HG03097 (cell line): Measurements from ENCODE around the gene SUGP1.
"Not testable (repeated sequence)": the region's sequence is repeated elsewhere in the genome, so short reads cannot be mapped to it uniquely, and the experiment has no call there.

ENCODE experiments used
- ATAC-seq: cut with Tn5 transposase; IDR thresholded peaks from one replicate; pipeline ENCODE4 v1.9.1; 2021; ENCODE audit not compliant: unreplicated experiment, low FRiP score

The SUGP1 gene, protein sequence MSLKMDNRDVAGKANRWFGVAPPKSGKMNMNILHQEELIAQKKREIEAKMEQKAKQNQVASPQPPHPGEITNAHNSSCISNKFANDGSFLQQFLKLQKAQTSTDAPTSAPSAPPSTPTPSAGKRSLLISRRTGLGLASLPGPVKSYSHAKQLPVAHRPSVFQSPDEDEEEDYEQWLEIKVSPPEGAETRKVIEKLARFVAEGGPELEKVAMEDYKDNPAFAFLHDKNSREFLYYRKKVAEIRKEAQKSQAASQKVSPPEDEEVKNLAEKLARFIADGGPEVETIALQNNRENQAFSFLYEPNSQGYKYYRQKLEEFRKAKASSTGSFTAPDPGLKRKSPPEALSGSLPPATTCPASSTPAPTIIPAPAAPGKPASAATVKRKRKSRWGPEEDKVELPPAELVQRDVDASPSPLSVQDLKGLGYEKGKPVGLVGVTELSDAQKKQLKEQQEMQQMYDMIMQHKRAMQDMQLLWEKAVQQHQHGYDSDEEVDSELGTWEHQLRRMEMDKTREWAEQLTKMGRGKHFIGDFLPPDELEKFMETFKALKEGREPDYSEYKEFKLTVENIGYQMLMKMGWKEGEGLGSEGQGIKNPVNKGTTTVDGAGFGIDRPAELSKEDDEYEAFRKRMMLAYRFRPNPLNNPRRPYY

DNA sequence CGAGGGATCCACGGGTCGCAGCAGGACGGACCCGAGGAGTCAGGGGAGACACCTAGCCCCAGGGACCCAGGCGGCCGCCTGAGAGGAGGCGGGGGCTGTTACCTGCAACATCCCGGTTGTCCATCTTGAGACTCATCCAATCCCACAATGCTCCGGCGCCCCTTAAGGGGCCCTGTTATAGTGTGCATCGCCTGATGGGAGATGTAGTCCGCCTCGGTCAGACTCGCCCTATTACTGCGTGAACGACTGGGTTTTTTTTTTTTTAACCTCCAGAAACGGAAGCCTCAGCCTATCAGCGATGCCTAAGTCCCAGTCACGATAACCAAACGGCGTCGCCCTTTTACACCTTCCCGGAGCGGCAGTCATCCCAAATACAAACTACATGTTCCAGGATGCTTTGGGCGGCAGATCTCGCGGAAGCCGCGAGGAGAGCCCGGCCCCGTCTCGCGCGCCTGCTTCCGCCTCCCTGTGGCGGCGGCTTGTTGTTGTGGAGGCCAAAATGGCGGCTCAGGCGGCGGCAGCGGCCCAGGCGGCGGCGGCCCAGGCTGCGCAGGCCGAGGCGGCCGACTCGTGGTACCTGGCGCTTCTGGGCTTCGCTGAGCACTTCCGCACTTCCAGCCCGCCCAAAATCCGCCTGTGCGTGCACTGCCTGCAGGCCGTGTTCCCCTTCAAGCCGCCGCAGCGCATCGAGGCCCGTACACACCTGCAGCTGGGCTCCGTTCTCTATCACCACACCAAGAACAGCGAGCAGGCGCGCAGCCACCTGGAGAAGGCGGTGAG is at the start of gene SUGP1, which contains the start of gene MAU2:
Gene SUGP1, minus strand, starts transcription at position 149 of the 780 bp plus-strand sequence. Its CDS starts 13 bp downstream, at position 136.
Gene MAU2, plus strand, starts transcription at position 469 of the 780 bp plus-strand sequence. Its CDS starts 31 bp downstream, at position 500.
- ATAC-seq = peak; percentile 85

DNA sequence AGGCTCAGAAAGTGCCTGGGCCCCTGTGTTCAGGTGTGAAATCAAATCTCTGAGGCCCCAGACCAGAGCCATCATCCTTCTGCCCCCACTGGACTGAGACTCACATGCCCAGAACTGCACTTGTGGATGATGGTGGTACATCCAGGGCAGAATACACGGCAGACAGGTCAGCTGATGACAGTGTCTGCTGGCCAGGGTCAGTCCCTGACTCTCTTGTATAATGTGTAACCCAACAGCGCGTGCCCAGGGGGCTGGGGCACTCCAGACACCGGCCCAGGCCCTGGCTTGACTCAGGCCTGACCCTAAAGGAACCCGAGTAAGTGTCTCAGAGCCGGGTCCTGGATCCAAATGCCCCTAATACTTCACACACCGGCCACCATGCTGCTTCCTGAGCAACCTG is 47.8 kb upstream of the SUGP1 start:
- no peak for ATAC-seq

DNA sequence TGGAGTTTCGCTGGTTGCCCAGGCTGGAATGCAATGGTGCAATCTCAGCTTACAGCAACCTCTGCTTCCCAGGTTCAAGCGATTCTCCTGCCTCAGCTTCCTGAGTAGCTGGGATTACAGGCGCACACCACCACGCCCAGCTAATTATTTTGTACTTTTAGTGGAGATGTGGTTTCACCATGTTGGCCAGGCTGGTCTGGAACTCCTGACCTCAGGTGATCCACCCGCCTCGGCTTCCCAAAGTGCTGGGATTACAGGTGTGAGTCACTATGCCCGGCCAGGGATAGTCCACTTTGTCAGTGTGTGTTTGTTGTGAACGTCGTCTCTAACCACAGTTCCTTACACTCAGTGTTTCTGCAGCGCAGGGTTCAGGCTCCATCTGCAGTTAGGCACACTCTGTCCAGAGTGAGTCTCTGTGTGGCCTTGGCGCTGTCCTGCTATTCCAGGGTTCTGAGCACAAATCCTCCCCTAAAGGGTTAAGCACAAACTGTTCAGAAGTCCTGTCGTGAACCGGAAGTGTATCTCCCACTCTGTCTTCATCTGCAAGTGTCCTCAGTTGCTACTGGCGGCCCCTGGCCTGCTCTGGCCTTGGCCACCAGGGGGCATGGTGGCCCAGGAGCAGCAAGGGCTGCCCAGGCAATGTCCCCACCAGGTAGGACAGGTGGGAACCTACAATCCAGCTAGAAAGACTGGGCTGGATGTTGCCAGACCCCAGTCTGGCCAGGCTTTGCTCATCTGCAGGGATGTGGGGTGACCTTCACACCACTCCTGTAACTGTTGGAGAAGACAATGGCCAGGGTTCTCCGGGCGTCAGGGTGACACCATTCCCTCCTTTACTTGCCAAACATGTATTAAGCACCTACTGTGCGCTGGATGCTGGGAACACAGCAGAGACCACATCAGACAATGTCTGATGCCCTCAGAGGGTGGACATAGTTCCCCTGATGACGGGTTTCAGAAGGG is 46.4 kb upstream of the SUGP1 start:
- ATAC-seq = no peak

DNA sequence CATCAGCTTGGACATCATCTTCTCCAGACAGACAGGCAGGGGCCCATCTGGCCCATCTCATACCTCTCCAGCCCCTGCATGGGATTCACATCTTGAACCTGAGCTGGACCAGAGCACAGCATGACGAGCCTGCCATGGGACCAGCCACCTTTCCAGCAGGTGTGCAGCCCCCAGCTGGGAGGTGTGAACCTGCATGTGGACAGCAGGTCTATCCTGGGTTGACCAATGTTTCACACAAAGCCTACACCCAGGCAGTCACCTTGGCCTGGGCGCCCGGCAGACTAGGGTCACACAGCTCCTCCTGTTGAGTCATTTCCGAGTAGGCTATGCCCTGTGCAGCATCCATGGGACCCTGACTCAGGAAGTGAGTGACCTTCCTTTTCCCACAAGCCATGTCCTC is 41.8 kb upstream of the SUGP1 start:
- no peak for ATAC-seq

DNA sequence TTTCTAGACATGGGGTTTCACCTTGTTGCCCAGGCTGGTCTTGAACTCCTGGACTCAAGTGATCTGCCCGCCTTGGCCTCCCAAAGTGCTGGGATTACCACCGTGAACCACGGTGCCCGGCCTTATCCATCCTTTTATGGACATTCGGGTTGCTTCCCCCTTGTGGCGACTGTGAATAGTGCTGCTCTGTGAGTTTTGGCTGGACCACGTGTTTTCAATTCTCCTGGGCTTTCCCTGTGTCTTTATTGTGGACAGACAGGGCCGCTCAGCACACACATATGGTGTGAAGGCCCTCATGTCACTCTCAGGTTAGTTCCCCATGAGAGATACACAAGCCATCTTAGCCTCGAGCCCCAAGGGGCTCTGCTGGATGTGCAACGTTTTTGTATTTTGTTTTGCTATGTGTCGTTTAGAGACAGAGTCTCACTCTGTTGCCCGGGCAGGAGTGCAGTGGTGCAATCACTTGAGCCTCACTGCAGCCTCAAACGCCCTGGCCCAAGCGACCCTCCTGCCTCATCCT is 40.8 kb upstream of the SUGP1 start:
- no peak for ATAC-seq

DNA sequence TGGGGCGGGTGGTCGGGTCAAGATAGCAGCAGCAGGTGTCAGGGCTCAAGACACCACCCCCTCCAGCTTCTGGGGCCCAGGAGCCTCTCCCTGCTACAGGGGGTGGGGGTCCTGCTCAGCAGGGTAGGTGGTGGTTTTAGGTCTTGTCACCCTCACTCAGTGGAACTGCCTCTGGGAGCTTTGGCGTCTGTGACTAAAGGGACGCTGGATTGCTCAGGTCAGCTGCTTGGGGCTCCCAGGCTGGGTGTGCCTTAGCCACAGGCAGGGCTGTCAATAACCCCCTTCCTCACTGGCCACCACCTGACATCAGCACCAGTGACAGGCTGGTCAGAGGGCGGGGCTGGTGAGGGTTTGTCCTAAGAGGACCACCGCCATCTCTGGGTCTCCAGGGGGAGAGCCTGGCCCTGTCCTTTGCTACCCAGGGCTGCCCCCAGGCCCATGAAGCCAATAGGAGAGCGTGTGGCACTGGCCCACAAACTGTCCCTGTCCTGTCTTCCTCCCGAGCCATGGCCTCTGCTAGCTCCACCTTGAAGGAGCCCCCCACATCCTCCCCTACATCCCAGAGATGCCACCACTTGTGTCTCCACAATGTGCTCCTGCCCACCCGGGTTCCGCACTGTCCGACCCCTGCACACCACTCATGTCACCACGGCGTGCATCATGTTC is 36.7 kb upstream of the SUGP1 start:
- no peak for ATAC-seq

DNA sequence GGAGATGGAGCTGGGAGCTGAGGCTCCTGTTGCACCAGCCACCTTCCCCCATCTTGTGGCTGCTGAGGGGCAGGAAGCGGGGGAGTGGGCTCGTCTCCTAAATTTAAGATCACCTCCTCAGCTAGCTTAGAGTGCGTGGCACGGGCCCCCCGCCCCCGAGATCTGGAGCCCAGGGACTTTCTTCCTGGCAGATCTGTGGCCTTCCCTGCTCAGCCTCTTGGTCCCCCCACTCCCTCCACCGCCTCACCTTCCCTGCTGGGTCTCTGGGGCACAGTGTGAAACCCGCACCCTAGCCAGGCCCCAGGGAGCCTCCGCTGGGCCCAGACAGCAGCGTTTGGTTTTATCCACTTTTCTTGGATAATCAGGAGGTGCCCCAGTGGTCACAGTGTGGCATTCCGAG is 36.2 kb upstream of the SUGP1 start:
- no peak for ATAC-seq

DNA sequence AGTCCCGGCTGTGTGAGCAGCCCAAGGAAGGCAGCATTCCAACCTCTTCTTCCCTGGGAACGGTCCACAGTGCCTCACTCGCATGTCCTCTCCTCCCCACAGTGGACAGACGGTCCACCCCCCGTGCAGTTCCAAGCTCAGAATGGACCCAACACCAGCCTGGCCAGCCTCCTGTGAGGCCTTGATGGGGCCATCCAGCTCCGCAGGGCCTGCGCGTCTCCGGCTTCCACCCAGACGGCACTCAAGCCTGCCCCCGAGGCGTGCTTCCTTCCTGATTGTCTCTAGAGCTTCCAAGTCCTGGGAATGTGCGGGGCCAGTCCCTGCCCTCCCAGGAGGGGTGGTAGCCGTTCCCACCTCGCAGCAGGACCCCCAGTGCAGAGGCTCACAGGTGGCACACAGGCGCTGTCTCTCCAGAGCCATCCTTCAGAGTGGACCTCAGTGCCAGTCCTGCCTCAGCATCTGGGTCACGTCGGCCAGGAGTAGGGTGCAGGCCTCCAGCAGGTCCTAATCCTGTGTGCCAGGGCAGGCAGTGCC is 35.4 kb upstream of the SUGP1 start:
- no peak for ATAC-seq

DNA sequence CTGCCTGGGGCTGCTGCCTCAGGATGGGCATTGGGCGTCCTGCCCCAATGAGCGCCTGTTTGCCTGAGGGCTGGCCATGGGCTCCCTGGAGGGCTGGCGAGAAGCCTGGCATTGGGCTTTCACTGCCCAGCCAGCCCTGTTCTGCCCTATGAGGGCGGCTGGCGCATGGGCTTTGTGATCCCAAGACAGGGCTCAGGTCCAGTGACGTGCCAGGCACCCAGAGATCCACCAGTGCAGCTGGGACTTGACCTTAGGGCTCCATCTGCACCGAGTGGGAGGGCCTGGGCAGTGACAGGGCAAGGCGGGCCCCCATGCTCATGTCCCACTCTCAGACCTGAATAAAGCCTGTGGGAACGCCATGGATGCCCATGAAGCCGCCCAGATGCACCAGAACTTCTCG is 34.6 kb upstream of the SUGP1 start:
- ATAC-seq = no peak

DNA sequence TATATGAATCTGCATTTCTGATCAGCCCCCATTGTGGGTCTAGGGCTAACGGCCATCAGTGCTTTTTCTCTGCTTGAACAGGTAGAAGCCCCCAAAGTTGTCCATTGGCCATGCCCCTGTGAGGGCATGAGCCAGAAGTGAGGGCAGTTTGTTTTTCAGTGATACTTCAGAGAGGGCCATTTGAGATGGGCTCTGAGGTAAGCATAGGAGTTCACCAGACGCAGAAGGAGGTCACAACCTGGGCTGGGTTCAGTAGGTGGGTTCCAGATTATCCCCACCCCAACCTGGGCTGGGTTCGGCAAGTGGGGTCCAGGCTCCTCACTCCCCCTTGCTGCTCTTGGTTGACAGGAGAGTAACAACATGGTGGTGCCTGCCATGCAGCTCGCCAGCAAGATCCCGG is 33.7 kb upstream of the SUGP1 start:
- no peak for ATAC-seq

DNA sequence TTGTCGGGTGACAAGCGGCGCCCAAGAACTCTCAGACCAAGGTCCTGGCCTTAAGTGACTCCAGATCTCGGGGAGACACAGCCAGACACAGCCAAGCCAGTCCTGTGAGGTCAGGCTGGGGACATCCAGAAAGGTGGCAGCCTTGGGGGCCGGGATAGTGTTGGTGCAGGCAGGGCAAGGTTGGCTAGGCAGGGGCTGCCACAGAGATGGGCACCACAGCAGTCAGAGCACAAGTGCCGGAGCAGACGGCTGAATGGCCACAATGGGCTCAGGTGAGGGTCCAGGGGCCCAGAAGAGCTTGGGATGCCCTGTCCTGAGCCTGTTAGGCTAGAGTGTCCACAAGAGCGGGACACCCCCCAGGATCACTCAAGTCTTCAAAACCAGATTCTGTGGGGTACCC is 32.5 kb upstream of the SUGP1 start:
- ATAC-seq = no peak

DNA sequence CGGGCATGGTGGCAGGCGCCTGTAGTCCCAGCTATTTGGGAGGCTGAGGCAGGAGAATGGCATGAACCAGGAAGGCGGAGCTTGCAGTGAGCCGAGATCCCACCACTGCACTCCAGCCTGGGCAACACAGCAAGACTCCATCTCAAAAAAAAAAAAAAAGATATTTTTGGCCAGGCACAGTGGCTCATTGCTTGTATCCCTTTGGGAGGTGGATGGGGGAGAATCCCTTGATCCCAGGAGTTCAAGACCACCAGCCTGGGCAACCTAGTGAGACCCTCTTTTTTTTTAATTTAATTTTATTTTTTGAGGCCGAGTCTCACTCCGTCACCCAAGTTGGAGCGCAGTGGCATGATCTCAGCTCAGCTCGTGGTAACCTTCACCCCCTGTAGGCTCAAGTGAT is 30.4 kb upstream of the SUGP1 start:
- not testable (repeated sequence) for ATAC-seq

DNA sequence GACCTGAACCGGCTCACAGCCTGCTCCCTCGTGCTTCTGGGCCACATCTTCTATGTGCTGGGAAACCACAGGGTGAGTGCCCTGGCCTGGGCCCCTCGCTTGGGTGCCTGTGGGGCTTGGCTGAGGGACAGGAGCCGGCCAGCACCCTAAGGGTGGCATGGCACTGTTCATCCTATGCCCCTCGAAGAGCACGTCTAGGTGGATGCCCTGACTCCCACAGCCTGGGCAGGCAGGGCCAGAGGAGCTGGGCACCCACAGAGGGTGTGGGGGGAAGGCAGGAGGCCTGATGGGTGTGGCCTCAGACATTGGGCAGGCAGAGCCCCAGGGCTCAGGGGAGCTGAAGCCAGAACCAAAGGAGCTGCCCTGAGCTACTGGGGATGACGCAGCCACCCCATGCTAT is 29.1 kb upstream of the SUGP1 start:
- no peak for ATAC-seq

DNA sequence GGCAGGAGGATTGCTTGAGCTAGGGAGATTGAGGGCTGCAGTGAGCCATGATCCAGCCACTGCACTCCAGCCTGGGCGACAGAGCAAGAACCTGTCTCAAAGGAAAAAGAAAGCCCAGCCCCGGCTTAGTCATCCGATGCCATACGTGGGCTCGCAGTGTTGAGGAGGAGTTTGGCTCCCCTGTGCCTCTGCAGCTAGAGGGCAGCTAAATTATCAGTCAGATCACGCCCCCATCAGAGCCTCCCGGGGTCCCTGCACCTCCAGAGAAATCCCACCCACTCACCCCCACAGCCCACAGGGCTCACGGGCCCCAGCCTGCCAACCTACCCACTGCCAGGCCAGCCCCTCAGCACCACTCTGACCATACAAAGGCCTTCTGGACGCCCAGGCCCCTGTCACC is 28.0 kb upstream of the SUGP1 start:
- no peak for ATAC-seq

DNA sequence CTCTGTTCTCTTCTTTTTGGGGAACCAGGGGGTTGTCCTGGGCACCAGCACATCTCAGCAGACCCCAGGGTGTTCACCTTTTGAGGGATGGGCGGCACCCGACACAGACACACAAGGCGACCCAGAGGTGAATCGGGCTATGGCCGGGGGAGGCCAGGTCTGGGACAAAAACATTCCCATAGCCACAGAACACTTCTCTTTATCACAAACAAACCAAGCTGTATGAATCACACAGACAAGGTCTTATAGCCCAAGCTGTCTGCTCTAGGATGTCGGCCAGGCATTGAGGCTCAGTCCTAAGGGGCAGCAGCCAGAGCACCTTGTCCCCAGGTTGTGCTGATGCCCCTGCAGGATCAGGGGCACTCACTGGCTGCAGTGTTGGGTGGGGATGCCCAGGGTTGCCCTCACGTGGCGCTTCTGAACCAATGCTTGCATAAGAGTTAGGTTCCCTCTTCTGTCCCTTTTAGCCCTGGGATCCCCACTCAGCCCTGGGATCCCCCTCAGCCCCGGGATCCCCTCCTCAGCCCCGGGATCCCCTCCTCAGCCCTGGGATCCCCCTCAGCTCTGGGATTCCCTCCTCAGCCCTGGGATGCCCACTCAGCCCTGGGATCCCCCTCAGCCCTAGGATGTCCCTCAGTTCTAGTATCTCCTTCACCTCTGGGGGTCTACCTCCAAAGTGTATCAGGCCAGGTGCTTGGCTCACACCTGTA is 27.2 kb upstream of the SUGP1 start:
- ATAC-seq = no peak

DNA sequence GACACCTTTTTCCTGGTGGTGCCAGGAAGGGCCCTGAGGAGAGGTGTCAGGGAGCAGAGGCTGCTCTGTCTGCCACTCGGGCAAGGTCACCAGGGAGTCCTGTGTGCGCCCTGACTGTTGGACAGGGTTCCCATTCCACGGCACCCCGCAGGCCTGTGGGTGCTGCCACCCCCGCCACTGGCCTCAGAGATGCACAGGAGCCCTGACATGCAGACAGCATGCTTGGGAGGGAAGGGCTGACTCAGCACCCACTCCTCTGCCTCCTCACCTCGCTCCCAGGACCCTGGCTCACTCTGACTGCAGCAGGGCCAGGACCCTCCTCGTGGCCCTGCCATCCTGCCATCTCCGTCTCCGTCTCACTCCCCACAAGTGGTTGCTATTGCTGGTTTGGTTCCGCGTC is 25.7 kb upstream of the SUGP1 start:
- ATAC-seq = no peak

DNA sequence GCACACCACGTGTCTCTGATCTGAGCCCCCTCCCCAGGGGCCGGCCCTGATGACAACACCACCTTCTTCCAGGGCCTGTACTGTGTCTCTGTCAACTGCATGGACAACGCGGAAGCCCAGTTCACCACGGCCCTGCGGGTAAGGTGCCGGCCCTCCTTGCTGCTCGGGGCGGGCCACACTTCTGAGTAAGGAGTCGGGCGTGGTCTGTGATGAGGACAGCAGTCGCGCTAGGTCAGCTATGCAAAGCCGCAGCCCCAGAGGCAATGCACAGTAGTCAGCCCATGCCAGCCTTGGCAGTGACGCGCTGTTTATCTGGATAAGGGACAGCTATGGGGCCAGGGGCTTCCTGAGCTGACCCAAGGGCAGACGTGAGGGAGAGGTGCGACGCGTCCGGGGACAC is 24.9 kb upstream of the SUGP1 start:
- ATAC-seq = no peak

DNA sequence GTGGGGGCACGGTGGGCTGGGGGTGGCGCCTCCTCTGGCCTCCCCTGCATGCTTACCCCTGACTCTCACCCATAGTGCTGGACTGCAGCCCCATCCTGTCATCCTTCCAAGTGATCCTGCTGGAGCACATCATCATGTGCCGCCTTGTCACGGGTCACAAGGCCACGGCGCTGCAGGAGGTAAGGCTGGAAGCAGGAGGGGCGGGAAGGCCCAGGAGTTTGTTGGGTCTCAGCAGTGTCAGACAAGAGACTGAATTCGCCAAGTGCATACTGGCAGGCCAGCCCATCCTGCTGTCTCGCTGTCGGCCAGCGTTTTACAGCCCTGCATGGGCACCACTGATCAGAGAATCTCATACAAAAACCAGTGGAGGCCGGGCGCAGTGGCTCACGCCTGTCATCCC is 23.5 kb upstream of the SUGP1 start:
- no peak for ATAC-seq

DNA sequence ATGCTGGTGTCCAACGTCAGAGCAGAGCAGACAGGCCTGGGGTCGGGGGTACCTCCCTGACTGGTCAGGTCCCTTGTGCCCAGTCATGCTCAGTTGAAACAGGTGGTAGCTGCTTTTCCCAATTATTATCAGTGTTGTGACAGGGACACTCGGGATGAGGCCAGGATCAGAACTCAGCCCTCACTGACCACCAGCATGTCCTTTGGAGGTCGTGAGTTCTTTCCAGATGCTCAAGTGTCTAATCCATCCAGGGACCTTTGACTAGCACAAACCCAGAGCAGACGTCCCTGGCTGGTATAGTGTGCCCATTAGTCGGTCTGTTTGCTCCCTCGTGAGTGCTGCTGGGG is 22.7 kb upstream of the SUGP1 start:
- no peak for ATAC-seq
